Activated naive CD4-positive, alpha-beta T cell treated with Interleukin-2 at 50 U/mL for 16 hours (primary cell): Measurements from ENCODE around the gene IKZF5.

Source experiments
- DNase-seq: peaks from one replicate; pipeline ENCODE4 v3.0.0-alpha.2; 2020

The IKZF5 gene, protein sequence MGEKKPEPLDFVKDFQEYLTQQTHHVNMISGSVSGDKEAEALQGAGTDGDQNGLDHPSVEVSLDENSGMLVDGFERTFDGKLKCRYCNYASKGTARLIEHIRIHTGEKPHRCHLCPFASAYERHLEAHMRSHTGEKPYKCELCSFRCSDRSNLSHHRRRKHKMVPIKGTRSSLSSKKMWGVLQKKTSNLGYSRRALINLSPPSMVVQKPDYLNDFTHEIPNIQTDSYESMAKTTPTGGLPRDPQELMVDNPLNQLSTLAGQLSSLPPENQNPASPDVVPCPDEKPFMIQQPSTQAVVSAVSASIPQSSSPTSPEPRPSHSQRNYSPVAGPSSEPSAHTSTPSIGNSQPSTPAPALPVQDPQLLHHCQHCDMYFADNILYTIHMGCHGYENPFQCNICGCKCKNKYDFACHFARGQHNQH

DNA sequence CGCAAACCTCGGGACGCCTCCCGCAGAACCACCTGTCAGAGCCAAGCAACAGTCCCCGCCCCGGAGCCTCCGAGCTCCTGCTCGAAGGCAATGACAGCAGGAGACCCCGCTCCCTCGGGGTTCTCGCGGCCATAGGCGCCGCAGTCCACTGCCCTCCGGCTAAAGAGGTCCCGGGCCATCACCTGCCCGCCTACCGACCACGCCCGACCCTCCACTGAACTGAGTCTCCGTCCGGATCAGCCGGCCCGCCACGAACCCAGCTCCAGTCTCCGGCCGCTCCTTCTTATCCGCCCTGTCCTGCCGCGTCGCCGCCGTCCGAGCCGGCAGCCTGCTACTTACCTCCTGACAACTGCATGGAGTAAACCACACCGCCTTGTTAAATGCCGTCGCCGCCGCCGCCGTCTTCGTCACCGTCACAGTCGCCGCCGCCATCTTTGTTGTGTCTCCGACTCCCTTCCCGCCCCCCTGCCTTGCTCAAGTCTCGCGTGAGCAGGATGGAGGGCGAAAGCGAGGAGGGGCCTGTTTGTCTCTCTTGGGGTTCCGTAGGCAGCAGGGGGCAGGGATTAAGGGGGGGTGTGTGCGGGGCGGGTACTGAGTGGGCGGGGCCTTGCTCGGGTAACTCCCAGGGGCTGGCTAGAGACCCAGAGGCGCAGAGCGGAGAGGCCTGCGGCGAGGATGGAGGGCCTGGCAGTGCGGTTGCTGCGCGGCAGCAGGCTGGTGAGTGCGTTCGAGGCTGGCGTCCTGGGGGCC, at the start of gene IKZF5, which contains the start of gene ACADSB:
TSS of gene IKZF5 (minus strand) at position 441 of the 750 bp plus-strand sequence. CDS start 10,170 bp downstream, outside the sequence.
TSS of gene ACADSB (plus strand) at position 652 of the 750 bp plus-strand sequence. CDS start at position 676, 24 bp downstream.
- peak; percentile 96 for DNase-seq

DNA sequence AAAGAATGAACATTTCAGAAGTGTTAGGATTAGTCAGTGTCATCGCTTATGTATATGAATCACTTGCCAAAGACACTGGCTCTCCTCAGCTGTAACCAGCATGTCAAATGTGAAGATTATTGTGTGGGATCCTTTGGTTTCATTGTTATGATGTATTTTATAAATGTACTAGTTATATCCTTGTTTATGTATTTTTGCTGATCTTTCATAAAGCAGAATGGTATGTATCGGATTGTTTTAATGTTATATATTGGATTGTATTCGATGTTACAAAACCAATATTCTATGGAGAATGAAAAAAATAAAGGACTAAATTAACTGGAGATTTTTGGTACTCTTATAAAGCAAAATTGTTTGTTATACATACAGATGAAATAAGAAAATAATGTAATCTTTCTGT, 49.4 kb upstream of the IKZF5 start:
- no peak for DNase-seq

DNA sequence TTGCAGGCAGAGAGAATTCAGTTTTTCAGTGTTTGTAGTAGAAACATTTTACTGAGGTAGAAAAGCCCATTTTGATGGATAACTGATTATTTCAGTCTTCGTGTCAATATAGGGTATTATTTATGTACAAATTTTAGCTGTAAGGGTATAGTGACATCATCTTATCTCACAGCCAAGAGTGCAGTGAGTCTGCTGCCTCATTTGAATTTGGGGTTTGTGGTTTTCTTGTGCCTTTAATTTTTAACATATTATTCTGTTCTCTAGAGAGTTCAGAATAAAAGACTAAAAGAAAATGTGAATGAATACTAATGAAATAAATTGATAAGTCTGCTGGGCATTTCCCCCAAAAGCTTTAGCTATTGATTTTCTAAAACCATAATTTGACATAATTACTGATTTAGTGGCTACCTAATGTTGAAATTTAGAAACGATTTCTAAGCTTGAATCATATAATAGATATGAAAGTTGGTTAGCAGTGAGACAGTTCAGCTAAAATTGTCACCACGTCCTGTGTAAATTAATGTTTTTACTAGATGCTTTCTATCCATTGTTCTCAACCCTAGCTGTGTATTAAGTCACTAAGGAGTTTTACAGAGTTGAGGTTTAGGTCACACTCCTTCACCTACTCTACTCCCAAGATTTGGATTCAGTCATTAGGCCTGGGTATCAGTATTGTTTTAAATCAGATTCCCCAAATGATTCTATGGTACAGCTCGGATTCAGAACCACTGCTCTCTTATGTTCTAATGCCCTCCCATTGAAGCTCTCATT, 37.6 kb upstream of the IKZF5 start:
- DNase-seq = no peak

DNA sequence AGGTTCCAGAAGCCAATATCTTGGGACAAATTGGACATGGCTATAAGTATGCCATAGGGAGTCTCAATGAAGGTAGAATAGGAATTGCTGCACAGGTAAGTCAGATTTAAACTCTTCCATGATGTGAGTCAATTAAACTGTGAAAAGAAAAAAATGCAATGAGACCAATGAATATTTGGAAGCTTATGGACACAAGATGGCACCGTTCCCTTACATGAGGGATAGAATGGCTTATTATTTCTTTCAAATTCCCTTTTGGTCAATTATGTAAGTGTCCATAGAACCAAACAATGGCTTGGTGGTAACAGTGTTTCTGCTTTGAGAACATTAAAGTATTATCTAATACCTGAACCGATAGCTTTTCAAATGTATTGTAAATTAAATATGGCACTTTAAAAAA, 35.8 kb upstream of the IKZF5 start:
- DNase-seq = no peak

DNA sequence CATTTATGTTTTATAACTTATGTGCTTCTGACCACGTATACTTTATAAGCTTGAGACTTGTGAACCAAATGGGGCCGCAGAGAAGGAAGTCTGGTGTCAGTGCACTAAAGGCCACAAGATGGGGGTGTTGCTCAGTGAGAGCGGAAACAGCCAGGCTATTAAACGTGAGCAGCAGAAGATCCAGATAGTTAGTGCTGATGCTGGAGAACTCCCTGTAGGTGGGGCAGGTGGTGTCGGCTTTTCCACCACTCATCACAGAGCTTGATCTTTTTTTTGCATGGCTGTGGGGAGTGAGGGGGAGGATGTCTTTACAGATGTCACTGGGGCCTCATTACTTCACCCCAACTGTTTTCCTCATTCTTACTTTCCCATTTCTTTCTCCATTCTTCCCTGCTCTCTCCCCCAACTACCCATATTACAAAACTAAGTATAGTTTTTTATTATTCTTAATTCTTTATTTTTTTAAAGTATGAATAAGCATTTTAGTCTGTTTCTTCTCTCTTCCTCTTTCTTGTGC, 34.9 kb upstream of the IKZF5 start:
- DNase-seq = peak; percentile 29

DNA sequence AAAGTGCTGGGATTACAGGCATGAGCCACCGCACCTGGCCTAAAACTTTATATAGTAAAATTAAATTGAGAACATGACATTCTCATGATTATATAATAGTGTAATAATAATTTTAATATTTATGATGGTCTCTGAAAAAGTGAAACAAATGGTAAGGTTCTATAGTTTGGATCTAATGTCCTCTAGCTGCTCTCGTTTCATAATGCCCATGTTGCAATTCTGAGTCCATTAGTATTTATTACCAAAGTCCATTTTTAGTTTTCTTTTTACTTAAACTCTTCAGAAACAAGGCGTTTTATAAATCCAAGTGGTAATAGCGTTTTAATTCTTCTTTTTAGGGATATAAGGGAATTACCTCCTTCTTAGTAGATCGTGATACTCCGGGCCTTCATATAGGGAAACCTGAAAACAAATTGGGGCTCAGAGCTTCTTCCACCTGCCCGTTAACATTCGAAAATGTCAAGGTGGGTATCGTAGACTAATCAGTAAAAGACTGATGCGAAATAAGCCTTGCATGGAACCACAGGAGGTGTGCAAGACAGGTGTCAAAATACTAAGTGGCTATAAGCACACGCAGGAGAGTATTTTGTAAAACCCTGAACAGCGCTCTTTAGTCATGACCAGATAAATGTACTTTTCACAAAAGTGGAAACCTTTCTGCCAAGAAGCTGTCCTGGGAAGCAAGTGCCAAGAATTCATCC, 34.3 kb upstream of the IKZF5 start:
- no peak for DNase-seq

DNA sequence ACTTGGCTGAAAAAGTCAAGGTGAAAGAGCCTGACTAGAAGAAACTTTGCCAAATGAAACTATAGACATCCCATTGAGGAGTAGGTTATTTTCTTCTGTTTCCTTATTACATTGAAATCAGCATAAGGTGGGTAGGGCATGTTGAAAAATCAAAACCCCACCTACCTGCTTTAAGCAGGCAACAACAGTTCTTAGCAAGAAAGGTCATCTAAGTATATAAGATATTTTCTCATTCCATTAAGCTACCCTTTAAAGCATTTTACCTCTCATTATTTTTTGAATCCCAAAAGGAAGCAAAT, 31.0 kb upstream of the IKZF5 start:
- DNase-seq = no peak

DNA sequence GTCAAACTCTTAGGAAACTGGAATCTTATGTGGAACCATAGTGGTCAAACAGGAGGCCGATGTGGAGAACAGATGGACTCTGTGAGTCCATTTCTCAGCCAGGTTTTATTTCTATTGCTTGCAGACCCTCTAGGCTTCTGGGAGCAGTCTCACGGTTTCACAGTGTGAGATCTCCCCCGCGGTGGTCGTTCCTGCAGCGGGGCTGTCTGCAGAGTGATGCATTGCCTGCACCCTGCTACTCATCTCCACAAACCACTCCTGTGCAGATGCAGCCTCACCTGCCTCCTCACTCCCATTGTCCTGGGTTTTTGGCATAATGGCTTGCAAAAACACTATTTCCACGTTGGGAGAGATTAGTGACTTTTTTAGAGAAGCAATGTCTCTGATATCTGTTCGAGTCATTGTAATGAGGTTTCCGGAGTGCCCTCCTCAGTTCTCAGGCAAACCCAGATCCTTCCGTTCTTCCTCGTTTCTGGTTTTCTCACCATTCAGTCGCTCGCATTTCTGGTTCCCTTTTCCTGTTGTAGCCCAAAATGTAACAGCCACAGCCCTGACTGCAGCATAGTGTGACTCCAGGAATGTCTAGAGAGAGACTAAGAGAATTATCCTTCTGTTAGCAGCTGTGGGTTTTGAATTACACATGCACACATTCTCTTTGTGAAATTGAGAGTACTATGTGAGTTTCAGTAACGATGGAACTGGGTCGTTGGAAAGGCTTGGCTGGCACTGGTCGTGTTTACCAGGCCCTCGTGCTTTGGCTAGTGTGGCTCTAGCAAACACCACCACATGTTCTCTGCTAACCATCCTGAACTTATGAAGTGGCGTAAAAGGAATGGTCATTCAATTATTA, 30.4 kb upstream of the IKZF5 start:
- no peak for DNase-seq

DNA sequence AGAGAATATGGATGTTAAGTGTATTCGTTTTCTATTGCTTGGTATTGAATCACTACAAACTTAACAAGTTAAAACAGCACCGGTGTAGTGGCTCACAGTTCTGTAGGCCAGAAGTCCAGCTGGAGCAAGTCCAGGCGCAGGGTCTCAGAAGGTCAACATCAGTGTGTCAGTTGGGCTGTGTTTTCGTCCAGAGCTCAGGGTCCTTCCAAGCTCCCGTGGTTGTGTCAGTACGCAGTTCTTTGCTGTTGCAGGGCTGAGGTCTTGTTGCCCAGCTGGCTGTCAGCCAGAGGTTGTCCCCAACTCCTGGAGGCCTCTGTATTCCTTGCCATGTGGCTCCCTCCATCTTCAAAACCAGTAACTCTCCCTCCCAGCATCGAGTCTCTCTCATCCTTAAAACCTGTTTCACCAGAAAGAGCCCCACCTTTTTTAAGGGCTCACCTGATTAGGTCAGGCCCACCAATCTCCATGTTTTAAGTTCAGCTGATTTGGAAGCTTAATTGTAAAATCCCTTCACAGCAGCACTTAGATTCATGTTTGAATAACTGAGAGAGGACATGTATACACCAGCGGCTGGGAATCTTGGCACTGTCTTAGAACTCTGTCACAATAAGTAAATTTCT, 27.0 kb upstream of the IKZF5 start:
- DNase-seq = no peak

DNA sequence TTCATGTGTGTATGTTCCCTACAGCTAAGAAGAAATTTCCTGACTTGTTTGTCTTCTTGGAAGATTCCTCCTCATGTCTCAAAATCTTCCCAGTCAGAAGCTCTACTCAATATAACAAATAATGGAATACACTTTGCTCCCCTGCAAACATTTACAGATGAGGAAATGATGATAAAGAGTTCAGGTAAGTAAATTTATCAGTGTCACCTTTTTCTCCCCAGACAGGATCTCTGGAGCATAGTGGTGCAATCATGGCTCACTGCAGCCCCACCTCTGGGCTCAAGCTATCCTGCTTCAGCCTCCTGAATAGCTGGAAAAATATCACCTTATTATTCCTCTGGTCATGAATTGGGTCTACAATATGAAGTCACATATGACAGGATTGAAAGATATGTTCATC, 25.7 kb upstream of the IKZF5 start:
- no peak for DNase-seq

DNA sequence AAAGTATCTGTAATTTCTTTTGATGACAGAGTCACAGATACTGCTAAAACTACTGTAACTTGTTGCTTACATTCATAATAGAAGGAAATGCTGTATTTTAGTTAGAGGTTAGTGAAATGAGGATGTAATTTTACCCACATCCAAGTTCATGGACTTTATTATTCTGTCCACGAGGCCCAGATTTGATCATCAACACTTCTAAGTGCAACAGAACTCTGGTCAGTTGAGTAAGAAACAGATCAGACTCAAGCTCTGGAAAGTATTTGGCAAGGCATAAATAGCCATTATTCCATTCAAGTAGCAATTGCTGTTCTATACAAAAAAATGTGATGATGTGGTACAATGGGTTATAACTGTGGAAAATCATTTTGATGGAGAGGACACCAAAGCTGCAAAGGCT, 22.5 kb upstream of the IKZF5 start:
- DNase-seq = no peak

DNA sequence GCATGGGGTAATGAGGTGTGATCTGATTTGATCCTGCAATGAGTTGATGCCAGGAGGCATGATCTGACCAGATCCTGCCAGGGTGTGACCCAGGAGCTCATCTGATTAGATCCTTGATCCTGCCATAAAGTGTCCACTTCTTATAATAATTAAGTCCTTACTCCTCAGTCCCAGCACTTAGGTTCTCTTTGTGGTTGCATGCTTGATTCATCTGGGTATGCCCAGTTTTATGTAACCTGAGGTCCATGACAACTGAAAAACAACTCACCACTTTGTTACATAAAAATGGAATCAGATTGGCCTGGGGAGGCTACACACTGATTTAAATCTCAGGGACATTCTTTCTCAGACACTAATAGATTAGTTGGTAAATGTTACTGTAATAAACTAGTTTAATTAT, 19.3 kb upstream of the IKZF5 start:
- DNase-seq = no peak

DNA sequence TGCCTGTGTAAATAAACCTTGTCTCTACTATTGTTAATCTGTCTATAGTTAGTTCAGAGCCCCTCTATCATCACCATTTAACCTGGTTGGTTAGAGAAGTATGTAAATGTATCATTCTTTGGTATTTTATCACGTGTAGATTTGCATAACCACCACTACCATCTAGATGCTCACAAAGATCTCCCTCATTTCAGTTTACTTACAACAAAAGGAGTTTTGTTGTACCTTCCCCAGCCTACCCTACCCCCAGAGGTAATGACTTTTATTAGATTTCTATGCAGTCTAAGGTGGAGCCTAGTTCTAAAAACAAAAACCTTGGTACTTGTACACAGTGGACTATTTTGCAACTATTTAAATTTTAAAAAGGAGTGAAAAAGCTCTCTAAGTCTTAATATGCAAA, 17.7 kb upstream of the IKZF5 start:
- DNase-seq = no peak

DNA sequence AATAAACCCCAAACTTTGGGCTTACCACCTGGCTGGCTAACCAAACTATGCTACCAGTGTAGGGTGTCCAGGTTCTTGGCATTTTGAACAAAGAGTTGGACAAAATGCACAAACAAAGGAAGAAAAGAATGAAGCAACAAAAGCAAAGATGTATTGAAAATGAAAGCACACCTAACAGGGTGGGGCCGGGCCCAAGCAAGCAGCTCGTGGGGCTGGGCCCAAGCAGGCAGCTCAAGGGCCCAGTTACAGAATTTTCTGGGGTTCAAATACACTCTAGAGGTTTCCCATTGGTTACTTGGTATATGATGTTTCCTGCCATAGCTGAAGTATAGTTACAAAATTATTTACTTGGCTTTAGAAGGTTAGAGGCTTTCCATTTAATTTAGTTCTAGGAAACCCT, 15.9 kb upstream of the IKZF5 start:
- DNase-seq = no peak

DNA sequence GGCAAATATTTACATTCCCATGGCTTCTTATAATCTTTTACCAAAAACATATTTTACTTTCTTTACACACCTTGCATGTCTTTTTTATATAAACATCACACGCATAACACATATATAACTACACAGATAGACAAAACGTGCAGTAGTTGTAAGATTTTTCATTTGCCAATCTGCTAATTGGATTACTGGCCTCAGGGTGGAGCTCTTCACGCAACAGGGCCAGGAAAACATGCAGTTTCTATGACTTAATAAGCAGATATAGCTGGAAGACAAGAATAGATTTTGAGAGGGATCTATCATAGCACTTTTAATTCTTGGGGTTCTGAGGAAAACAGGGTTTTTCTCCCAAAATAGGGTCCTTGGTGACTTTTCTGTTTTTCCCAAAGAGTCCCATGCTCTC, 12.9 kb upstream of the IKZF5 start:
- DNase-seq = no peak

DNA sequence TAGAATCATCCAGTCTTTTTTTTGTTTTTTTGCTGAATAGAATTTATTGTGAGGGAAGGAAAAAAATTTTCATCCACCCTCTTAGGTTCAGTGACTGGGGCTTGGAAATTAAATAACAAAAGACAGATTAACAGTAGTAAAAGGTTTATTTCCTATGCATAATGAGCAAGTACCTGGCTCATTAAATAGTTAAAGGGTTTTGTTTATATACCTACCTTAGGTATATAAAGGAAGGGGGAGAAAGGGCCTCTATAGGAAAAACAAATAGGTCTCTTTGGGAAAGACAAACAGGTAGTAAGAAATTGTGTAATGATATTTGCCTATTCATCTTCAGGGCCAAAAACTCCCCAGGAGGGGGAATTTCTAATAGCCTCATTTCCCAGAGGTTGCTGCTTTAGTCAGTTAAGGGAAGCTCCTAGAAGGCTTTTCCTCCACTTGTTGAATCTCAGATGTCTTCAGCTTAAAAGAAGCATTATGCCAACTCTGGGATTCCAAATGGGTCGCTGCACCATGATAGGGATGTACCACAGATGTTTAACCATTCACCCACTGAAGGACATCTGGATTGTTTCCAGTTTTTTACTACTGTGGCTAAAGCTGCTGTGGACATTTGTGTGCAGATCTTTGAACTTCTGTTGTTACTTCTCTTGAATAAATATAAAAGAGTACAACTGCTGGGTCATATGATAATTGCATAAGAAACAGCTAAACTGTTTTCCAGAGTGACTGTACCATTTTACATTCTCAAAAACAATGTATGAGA, 11.5 kb upstream of the IKZF5 start:
- no peak for DNase-seq

DNA sequence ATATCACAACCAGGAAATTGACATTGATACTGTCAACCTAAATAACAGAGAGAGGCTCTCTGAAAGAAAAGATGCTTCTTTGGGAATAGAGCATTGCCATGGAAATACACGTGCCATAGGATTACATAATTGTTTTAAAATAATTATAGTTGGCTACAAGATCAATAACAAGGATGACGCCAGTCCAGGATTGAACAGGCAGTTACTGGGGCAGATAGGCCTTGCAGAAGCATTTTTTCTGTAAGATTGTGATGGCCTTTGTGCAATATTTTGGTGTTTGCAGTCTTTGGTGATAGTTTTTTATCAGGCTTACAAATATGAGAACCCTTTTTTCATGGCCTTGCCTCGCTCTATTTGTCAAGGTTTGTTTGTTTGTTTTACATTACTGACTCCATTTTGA, 10.7 kb upstream of the IKZF5 start:
- DNase-seq = no peak

DNA sequence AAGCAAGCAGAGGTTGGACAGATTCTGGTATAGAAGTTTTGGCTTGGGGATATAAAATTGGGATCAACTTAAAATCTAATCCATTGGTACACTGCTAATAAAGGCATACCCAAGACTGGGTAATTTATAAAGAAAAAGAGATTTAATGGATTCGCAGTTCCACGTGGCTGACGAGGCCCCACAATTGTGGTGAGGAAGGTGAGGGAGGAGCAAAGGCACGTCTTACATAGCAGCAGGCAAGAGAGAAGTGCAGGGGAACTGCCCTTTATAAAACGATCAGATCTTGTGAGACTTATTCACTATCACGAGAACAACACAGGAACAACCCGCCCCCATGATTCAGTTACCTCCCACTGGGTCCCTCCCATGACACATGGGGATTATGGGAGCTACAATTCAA, 9.9 kb upstream of the IKZF5 start:
- DNase-seq = no peak

DNA sequence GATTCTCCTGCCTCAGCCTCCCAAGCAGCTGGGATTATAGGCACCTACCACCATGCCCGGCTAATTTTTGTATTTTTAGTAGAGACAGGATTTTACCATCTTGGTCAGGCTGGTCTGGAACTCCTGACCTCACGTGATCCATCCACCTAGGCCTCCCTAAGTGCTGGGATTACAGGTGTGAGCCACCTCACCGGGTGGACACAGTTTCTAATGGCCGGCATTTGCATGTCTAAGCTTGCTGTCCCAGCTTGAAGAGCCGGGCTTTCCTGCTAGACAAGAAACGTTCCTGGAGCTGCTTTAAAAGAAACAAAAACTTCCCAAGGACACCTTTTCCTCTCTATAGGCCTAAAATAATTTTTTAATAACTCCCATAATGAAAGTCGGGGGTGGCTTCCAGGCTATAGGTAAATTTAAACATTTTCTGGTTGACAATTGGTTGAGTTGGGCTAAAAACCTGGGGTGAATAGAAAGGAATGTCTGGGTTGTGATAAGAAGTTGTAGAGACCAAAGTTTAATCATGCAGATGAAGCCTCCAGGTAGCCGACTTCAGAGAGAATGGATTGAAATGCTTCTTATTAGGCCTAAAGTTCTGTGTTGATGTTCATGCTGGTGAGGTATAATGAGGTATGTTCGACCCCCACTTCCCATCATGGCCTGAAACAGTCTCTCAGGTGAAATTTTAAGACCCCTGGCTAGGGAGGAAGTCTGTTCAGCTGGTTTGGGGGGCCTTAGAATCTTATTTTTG, 9.0 kb upstream of the IKZF5 start:
- no peak for DNase-seq

DNA sequence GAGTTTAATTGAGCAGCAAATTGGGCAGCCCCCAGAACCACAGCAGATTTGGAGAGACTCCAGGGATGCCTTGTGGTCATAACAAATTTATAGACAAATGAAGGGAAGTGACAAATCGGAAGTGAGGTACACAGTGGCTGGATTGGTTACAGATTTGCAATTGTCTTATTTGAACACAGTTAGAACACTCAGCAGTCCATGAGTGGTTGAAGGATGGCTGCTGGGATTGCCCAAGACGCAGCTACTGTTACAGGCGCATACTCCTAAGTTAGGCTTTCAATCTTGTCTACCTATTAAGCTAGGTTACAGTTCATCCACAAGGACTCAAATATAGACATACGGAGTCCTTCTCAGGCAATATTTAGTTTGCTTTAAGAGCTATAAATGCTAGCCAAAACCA, 7.6 kb upstream of the IKZF5 start:
- no peak for DNase-seq
